ENCODE data around the gene ZKSCAN8. TPM values are rescaled to one million over a fixed set of nuclear protein-coding genes. Genes with fewer than 3 reads are reported as not detected.
A peak's percentile ranks its signal among the peaks of the same experiment; 100 is the strongest.

Gene ZKSCAN8
- total RNA-seq, 1 experiment from 2014 or later: 27.5 TPM

GRCh38 chr6:28135393-28135792, 6.3 kb upstream of the ZKSCAN8 start:
- peaks cover 28% of the 10 kb centered on the region for H3K4me1 Mint-ChIP-seq (ENCODE audit: low read depth, unreplicated experiment)
- TF ChIP-seq, protein P1, sequence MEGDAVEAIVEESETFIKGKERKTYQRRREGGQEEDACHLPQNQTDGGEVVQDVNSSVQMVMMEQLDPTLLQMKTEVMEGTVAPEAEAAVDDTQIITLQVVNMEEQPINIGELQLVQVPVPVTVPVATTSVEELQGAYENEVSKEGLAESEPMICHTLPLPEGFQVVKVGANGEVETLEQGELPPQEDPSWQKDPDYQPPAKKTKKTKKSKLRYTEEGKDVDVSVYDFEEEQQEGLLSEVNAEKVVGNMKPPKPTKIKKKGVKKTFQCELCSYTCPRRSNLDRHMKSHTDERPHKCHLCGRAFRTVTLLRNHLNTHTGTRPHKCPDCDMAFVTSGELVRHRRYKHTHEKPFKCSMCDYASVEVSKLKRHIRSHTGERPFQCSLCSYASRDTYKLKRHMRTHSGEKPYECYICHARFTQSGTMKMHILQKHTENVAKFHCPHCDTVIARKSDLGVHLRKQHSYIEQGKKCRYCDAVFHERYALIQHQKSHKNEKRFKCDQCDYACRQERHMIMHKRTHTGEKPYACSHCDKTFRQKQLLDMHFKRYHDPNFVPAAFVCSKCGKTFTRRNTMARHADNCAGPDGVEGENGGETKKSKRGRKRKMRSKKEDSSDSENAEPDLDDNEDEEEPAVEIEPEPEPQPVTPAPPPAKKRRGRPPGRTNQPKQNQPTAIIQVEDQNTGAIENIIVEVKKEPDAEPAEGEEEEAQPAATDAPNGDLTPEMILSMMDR (IDR thresholded peaks at IDR 0.05; ENCODE audit: unreplicated experiment): no peak
- DNase-seq: no peak
- H3K4me3 Mint-ChIP-seq (ENCODE audit: low read depth, unreplicated experiment): peak overlapping the region; percentile 97
- intact Hi-C loops (cut with micrococcal nuclease; ENCODE audit: unreplicated experiment): loop anchor here (5.0 kb wide), 1 partner anchor 547 kb away; no protein-coding TSS in a partner anchor
- BruUV-seq (replicated peaks): no TSS peak
- no peaks in the 10 kb centered on the region for H3K9me3 Mint-ChIP-seq (ENCODE audit: low read depth, unreplicated experiment)
- H3K27me3 Mint-ChIP-seq (ENCODE audit: unreplicated experiment): no peaks in the 10 kb centered on the region
- H3K27ac Mint-ChIP-seq (ENCODE audit: unreplicated experiment): peak overlapping the region; percentile 93
- peaks cover 25% of the 10 kb centered on the region for H3K36me3 Mint-ChIP-seq (ENCODE audit: insufficient read depth, unreplicated experiment)
- CTCF ChIA-PET: interaction anchor here (2.8 kb wide), 1 partner anchor 220 kb away, joined by 8 read pairs; no protein-coding TSS in a partner anchor

GRCh38 chr6:28136585-28137504, 4.8 kb upstream of the ZKSCAN8 start:
- TF ChIP-seq, protein P1 (IDR thresholded peaks at IDR 0.05; ENCODE audit: unreplicated experiment): no peak
- BruUV-seq (replicated peaks): no TSS peak

GRCh38 chr6:28137505-28137981, 4.1 kb upstream of the ZKSCAN8 start:
- H3K9me3 Mint-ChIP-seq (ENCODE audit: low read depth, unreplicated experiment): no peaks in the 10 kb centered on the region
- H3K36me3 Mint-ChIP-seq (ENCODE audit: insufficient read depth, unreplicated experiment): peaks cover 45% of the 10 kb centered on the region
- H3K27me3 Mint-ChIP-seq (ENCODE audit: unreplicated experiment): no peaks in the 10 kb centered on the region
- DNase-seq: no peak
- H3K27ac Mint-ChIP-seq (ENCODE audit: unreplicated experiment): peak overlapping the region; percentile 93
- peaks cover 30% of the 10 kb centered on the region for H3K4me1 Mint-ChIP-seq (ENCODE audit: low read depth, unreplicated experiment)
- TF ChIP-seq, protein P1 (IDR thresholded peaks at IDR 0.05; ENCODE audit: unreplicated experiment): no peak
- CTCF ChIA-PET: interaction anchor here (2.8 kb wide), 1 partner anchor 218 kb away, joined by 8 read pairs; no protein-coding TSS in a partner anchor
- no TSS peak for BruUV-seq (replicated peaks)
- peak overlapping the region; percentile 97 for H3K4me3 Mint-ChIP-seq (ENCODE audit: low read depth, unreplicated experiment)
- intact Hi-C loops (cut with micrococcal nuclease; ENCODE audit: unreplicated experiment): loop anchor here (2.0 to 5.0 kb wide), 2 partner anchors 219 to 545 kb away; no protein-coding TSS in a partner anchor

More at GRCh38 chr6:28136585-28137504, 4.8 kb upstream of the ZKSCAN8 start:
- H3K9me3 Mint-ChIP-seq (ENCODE audit: low read depth, unreplicated experiment): no peaks in the 10 kb centered on the region
- H3K27me3 Mint-ChIP-seq (ENCODE audit: unreplicated experiment): no peaks in the 10 kb centered on the region
- H3K4me1 Mint-ChIP-seq (ENCODE audit: low read depth, unreplicated experiment): peaks cover 30% of the 10 kb centered on the region
- intact Hi-C loops (cut with micrococcal nuclease; ENCODE audit: unreplicated experiment): loop anchor here (2.0 to 5.0 kb wide), 2 partner anchors 220 to 545 kb away; no protein-coding TSS in a partner anchor
- peak; percentile 90 for DNase-seq
- peak overlapping the region; percentile 93 for H3K27ac Mint-ChIP-seq (ENCODE audit: unreplicated experiment)
- peaks cover 38% of the 10 kb centered on the region for H3K36me3 Mint-ChIP-seq (ENCODE audit: insufficient read depth, unreplicated experiment)
- CTCF ChIA-PET: interaction anchor here (0.7 to 2.8 kb wide), 2 partner anchors 219 to 278 kb away, joined by 4 to 8 read pairs; no protein-coding TSS in a partner anchor
- H3K4me3 Mint-ChIP-seq (ENCODE audit: low read depth, unreplicated experiment): peak overlapping the region; percentile 97

DNA sequence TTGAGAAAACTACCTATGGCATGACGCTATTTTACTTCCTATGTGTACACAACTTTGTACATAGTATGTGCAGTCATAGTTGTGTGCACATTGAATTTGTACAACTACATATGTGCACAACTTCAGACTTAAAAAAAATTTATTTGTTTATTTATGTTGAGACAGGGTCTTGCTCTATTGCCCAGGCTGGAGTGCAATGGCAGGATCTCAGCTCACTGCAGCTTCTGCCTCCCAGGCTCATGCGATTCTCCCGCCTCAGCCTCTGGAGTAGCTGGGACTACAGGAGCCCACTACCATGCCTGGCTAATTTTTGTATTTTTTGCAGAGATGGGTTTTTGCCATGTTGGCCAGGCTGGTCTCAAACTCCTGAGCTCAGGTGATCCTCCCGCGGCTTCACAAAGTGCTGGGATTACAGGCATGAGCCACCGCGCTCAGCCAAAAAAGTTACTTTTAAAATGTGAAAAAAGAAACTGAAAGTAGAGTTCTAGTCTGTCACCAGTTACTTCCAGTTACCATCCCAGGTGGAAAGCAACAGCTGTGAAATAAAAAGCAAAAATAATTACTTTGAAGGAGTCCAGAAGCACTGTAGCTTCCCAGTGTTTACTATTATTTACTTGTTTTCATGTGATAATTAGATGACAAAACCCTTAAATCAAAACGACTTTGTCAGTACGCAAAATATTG, 1.7 kb upstream of the ZKSCAN8 start:
- peaks cover 49% of the 10 kb centered on the region for H3K4me1 Mint-ChIP-seq (ENCODE audit: low read depth, unreplicated experiment)
- DNase-seq: no peak
- peaks cover 62% of the 10 kb centered on the region for H3K36me3 Mint-ChIP-seq (ENCODE audit: insufficient read depth, unreplicated experiment)
- H3K9me3 Mint-ChIP-seq (ENCODE audit: low read depth, unreplicated experiment): no peaks in the 10 kb centered on the region
- peak overlapping the region; percentile 91 for H3K4me3 Mint-ChIP-seq (ENCODE audit: low read depth, unreplicated experiment)
- BruUV-seq (replicated peaks): no TSS peak
- CTCF ChIA-PET: interaction anchor here (2.4 kb wide), 1 partner anchor 216 kb away, joined by 10 read pairs; no protein-coding TSS in a partner anchor
- no peaks in the 10 kb centered on the region for H3K27me3 Mint-ChIP-seq (ENCODE audit: unreplicated experiment)
- intact Hi-C loops (cut with micrococcal nuclease; ENCODE audit: unreplicated experiment): loop anchor here (2.0 to 5.0 kb wide), 4 partner anchors 73 to 542 kb away; partner anchors contain the start of genes ZKSCAN4 and ZSCAN9
- TF ChIP-seq, protein P1 (IDR thresholded peaks at IDR 0.05; ENCODE audit: unreplicated experiment): no peak
- H3K27ac Mint-ChIP-seq (ENCODE audit: unreplicated experiment): no peak overlapping the region
